PC-3 (cell line): ENCODE results near the gene TCF12.

Experiments used
- CTCF ChIP-seq: fragments of 300-600 bp; sonication (generic); conservative IDR thresholded peaks from 2 replicates; pipeline ENCODE4 v1.5.1; 2017; ENCODE audit warnings: antibody characterized with exemption, low read depth, mild to moderate bottlenecking, low read length
- EZH2 ChIP-seq: fragments of 300-600 bp; sonication (generic); IDR thresholded peaks from one replicate; pipeline ENCODE4 v1.6.1; 2017; ENCODE audit warnings: antibody characterized with exemption, mild to moderate bottlenecking, low read length; ENCODE audit not compliant: unreplicated experiment

- no peak for TF ChIP-seq CTCF
- TF ChIP-seq EZH2 = no peak
Measured at GRCh38 chr15:57030011-57030410, 111.6 kb downstream of the TCF12 start.
